ENCODE data around the gene UBE2E2. TPM values are rescaled to one million over a fixed set of nuclear protein-coding genes. Genes with fewer than 3 reads are reported as not detected.

UBE2E2 gene
- total RNA-seq, 1 donor: 41.5 TPM

DNA sequence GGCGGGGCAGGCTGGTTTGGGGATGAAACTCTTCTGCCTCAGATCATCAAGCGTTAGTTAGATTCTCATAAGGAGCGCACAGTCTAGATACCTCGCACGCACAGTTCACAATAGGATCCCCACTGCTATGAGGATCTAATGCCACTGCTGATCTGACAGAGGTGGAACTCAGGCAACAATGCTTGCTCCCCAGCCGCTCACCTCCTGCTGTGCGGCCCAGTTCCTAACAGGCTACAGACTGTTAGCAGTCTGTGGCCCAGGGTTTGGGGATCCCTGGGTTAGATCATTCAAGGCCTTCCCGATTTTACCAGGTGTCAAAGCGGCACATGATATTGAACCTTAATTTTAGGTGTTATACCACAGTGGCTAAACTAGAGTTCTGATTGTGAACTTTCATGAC lies 232.8 kb downstream of the UBE2E2 start:
- no peak overlapping the region for H3K4me3 ChIP-seq (ENCODE audit: low read depth, low read length)
- TF ChIP-seq, protein P1, sequence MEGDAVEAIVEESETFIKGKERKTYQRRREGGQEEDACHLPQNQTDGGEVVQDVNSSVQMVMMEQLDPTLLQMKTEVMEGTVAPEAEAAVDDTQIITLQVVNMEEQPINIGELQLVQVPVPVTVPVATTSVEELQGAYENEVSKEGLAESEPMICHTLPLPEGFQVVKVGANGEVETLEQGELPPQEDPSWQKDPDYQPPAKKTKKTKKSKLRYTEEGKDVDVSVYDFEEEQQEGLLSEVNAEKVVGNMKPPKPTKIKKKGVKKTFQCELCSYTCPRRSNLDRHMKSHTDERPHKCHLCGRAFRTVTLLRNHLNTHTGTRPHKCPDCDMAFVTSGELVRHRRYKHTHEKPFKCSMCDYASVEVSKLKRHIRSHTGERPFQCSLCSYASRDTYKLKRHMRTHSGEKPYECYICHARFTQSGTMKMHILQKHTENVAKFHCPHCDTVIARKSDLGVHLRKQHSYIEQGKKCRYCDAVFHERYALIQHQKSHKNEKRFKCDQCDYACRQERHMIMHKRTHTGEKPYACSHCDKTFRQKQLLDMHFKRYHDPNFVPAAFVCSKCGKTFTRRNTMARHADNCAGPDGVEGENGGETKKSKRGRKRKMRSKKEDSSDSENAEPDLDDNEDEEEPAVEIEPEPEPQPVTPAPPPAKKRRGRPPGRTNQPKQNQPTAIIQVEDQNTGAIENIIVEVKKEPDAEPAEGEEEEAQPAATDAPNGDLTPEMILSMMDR (IDR thresholded peaks at IDR 0.05; ENCODE audit: insufficient read depth, low read depth, low read length): no peak
- no peak for DNase-seq (ENCODE audit: low read depth)

DNA sequence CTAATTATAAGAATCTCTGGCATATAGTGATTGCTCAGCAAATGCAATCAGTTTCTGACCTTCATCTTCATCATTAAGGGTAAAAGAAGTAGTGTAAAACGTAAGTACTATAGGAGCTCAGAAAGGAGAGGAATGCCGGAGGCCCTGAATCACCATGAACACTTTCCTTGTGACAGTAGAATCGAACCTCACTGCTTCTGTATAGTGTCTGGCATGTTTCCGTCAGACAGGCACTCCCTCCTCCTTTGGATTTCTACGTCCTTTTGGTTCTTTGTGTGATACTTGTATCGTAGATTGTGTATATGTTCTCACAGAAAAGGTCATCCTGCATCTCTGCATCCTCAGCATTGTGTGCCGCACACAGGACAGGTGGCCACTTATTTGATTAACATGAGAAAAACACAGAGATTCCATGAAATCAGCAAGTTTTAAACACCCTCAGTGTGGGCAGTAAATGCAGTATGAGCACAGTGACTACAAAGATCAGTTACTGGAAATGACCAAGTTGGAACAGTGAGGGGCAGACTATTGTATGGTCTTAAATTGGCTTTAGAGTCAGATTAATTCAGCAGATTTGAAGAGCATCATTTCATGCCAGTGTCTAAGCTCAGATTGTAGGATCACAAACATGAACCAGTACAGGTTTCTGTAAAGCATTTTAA lies 234.5 kb downstream of the UBE2E2 start:
- TF ChIP-seq, protein P1 (IDR thresholded peaks at IDR 0.05; ENCODE audit: insufficient read depth, low read depth, low read length): no peak
- no peak overlapping the region for H3K4me3 ChIP-seq (ENCODE audit: low read depth, low read length)
- DNase-seq (ENCODE audit: low read depth): no peak

DNA sequence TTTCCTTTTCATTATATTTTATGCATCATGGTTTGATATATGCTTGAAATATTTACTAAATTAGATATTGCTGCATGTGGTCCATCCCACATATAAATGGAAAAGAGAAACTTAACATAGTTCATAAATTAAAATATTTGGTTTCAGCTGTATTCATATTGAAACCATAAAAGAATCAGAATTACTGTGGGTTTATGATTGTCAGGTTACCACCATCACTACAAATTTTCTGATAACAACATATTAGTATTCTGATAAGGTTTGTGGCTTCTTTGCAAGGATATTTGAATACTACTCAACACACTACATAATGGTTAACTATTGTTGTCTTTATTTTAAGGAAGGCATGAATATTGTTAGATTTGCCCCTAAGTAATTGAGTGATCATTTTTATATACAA lies 235.5 kb downstream of the UBE2E2 start:
- no peak overlapping the region for H3K4me3 ChIP-seq (ENCODE audit: low read depth, low read length)
- TF ChIP-seq, protein P1 (IDR thresholded peaks at IDR 0.05; ENCODE audit: insufficient read depth, low read depth, low read length): no peak
- DNase-seq (ENCODE audit: low read depth): no peak

DNA sequence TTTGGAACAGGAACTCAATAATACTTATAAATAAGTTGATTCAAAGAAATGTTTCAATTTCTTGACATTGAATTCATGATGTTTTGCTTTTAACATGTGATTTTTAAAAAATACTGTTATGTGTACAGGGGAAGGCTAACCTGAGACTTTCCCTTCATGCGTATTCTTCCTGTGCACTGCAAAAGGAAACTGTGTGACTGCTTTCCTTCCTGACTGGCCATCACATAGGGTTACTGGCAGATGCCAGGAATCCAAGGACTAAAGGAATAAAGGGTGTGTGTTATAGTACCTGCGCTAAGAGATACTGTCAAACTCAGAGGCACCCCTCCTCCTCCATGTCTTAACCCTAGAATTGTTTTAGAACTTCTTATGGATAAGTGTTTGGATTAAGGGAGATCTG lies 236.0 kb downstream of the UBE2E2 start:
- TF ChIP-seq, protein P1 (IDR thresholded peaks at IDR 0.05; ENCODE audit: insufficient read depth, low read depth, low read length): no peak
- no peak overlapping the region for H3K4me3 ChIP-seq (ENCODE audit: low read depth, low read length)
- DNase-seq (ENCODE audit: low read depth): no peak

DNA sequence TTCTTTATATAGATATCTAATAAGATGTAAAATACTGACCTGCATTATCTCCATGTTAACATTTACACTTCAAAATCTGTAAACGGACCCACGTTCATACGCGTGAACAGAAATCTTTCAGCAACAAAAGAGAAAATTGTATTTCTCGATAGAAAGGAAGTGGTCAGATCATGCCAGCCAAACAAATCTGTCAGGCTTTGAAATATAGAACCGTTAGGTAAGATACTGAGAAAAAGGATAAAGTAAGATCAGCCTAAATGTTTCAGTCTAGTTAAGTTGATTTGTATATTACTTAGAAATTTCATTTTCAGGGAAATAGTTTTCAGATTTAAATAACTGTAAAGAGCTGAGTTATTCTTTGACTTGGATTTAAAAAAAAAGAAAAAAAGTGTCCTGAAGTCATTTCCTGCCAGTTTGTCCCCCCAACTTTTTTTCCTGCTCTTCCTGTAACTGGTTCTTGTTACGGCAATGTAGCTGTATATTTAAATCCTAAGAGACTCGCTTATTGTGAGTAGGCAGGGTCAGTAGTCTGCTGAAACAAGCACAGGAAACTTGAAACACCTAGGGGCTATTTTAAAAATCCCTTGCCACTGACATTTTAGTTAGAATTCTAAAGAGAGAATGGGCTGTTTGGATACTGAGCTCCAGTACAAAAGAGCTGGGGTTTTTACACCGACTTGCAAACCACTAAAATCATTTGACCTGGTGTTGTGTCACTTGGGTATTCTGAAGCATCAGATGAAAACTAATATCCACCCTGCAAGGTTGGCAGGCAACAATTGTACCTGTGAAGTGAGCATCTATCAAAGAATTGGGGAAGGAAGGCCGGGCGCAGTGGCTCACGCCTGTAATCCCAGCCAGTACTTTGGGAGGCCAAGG lies 237.5 kb downstream of the UBE2E2 start:
- TF ChIP-seq, protein P1 (IDR thresholded peaks at IDR 0.05; ENCODE audit: insufficient read depth, low read depth, low read length): no peak
- no peak for DNase-seq (ENCODE audit: low read depth)
- H3K4me3 ChIP-seq (ENCODE audit: low read depth, low read length): no peak overlapping the region

DNA sequence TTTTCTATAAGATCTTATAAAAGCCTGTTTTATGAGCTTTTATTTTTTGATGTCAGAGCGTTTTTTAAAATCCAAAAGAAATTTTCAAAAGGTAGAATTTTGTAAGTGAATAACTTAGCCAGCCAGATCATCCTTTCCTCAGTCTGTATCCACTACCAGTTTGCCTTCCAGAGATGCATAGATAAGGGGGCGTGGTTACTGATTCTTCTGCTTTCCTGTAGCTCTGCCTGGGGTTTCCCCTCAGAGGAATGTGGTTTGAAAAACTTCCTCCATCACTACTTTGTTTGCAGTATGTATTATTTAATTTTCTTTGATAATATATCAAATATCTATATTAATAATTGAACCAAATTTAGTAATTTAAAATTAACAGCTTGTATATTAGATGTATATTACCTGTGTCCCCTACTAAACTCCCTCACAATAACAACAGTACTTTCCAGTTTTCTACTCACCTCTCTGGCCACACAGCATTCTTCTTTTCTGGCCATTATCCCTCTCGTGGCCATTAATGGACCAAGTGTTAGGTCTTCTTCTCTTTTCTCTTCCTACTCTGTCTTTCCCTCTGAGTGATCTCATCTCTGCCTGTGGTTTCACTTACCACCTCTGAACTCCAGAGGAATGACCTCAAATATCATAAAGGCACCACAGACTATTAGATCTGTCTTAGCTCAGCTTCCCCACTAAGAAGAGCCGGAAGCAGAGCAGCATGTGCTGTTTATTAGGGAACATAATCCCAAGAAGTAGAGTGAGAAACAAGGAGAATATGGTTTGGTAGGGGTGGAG lies 239.7 kb downstream of the UBE2E2 start:
- TF ChIP-seq, protein P1 (IDR thresholded peaks at IDR 0.05; ENCODE audit: insufficient read depth, low read depth, low read length): no peak
- peak; percentile 40 for DNase-seq (ENCODE audit: low read depth)
- H3K4me3 ChIP-seq (ENCODE audit: low read depth, low read length): no peak overlapping the region

Data from fibroblast of villous mesenchyme (primary cell).